K562 (cell line): Measurements from ENCODE around the gene GRIK2. TPM values are rescaled to one million over a fixed set of nuclear protein-coding genes. Genes with fewer than 3 reads are reported as not detected.

ENCODE experiments used
- HCFC1 ChIP-seq: IDR thresholded peaks from 2 replicates; pipeline ENCODE4 v1.6.1; 2012; ENCODE audit warnings: low read depth, low read length, improper control_type of control experiment
- HDAC6 ChIP-seq: IDR thresholded peaks from 2 replicates; pipeline ENCODE4 v1.6.1; 2012; ENCODE audit warnings: low read depth, mild to moderate bottlenecking, control low read depth, inconsistent platforms, low read length, moderate library complexity
- HNRNPK ChIP-seq: fragments of 200-400 bp; formaldehyde crosslinking; IDR thresholded peaks from one replicate; pipeline ENCODE4 v1.6.1; 2018; ENCODE audit warnings: mild to moderate bottlenecking, low read depth, low read length; ENCODE audit not compliant: poor library complexity, severe bottlenecking
- HNRNPL ChIP-seq: fragments of 200-400 bp; formaldehyde crosslinking; IDR thresholded peaks from 2 replicates; pipeline ENCODE4 v1.6.1; 2017; ENCODE audit warnings: low read depth, mild to moderate bottlenecking, low read length
- KDM1A ChIP-seq, 2 experiments: fragments of 450-650 bp; IDR thresholded peaks; 2 replicates each; pipeline ENCODE4 v1.6.1; 2016; ENCODE audit warnings: mild to moderate bottlenecking in 2 of 2
- OTX1 ChIP-seq: fragments of 450-650 bp; formaldehyde crosslinking; IDR thresholded peaks from 2 replicates; pipeline ENCODE4 v1.4.0; 2022; ENCODE audit warnings: mild to moderate bottlenecking
- PHB2 ChIP-seq: fragments of 450-650 bp; IDR thresholded peaks from 2 replicates; pipeline ENCODE4 v1.6.1; 2017; ENCODE audit warnings: low read depth
- POU5F1 ChIP-seq: fragments of 150-350 bp; IDR thresholded peaks from 2 replicates; pipeline ENCODE4 v1.6.1; 2014; ENCODE audit warnings: borderline replicate concordance, low read length, low read depth, mild to moderate bottlenecking; ENCODE audit not compliant: partially characterized antibody
- ZMIZ1 ChIP-seq, 2 experiments: fragments of 150-350 bp in 1 of 2; IDR thresholded peaks; 2 replicates each; pipeline ENCODE4 v1.6.1; 2012 to 2016; ENCODE audit warnings: low read depth in 2 of 2, low read length in 2 of 2, mild to moderate bottlenecking in 1 of 2, moderate library complexity in 1 of 2
- ZNF551 ChIP-seq: fragments of 250-450 bp; sonication (Bioruptor Pico); IDR thresholded peaks from 2 replicates; pipeline ENCODE4 v1.5.0; 2021; ENCODE audit warnings: mild to moderate bottlenecking, moderate library complexity
- polyA plus RNA-seq, 8 experiments: library from polyadenylated mRNA; depleted of rRNA in 4 of 8; stranded (reverse) in 5 of 8; unstranded in 3 of 8; fragments of >200 nt; fragmentation: Nextera tagmentation in 2 of 8; fragmentation: Illumina TruSeq in 1 of 8; extraction: Ambion mirVana in 2 of 8; extraction: Trizol in 1 of 8; gene quantifications; 2 replicates each; pipeline versions ENCODE4 v1.2.1 to v1.2.3, GENCODE V29; 2011 to 2014; ENCODE audit warnings: inconsistent platforms in 1 of 8, missing spikeins in 1 of 8
- total RNA-seq, 7 experiments: library from RNA; depleted of rRNA in 6 of 7; stranded (reverse); fragments of >200 nt in 6 of 7; fragmentation: Illumina TruSeq in 2 of 7; extraction: Trizol in 2 of 7; gene quantifications; 2 replicates each; pipeline versions ENCODE4 v1.2.1 to v1.2.3, GENCODE V29; 2011 to 2021; ENCODE audit warnings: low replicate concordance in 1 of 7

GRIK2 gene
- total and polyA plus RNA-seq, 9 of the 15 experiments (the other 6 are each of a cell fraction or from before 2014, with no cell fraction given) = not detected

GRCh38 chr6:101537753-101538316 is 144.3 kb downstream of the GRIK2 start (continued):
- no peak for TF ChIP-seq ZMIZ1 (IDR thresholded peaks at IDR 0.05; ENCODE audit: low read depth in 2 of 2, low read length in 2 of 2)
- TF ChIP-seq HNRNPL = no peak
- no peak for TF ChIP-seq PHB2
- no peak for TF ChIP-seq POU5F1
- no peak for TF ChIP-seq HNRNPK
- TF ChIP-seq HCFC1 = no peak
- TF ChIP-seq HDAC6 = no peak
- no peak for TF ChIP-seq ZNF551 (CRISPR knock-in tag)
- no peak for TF ChIP-seq KDM1A (IDR thresholded peaks at IDR 0.05)
- no peak for TF ChIP-seq OTX1 (CRISPR knock-in tag)
